Endothelial cell (in vitro differentiated cells): ENCODE measurements around the gene CFAP99. TPM values are rescaled to one million over a fixed set of nuclear protein-coding genes. Genes with fewer than 3 reads are reported as not detected.
A peak's percentile ranks its signal among the peaks of the same experiment; 100 is the strongest.

Experiments used
- DNase-seq: peaks from one replicate; pipeline ENCODE4 v3.0.0; 2021; ENCODE audit warnings: low spot score
- H3K27ac Mint-ChIP-seq: one replicate; pipeline ENCODE4 v1.8.0; 2021; ENCODE audit warnings: mixed read lengths, inconsistent platforms; ENCODE audit not compliant: unreplicated experiment
- H3K27me3 Mint-ChIP-seq: one replicate; pipeline ENCODE4 v1.8.0; 2021; ENCODE audit warnings: mild to moderate bottlenecking, moderate library complexity, mixed read lengths, inconsistent platforms; ENCODE audit not compliant: unreplicated experiment
- H3K36me3 Mint-ChIP-seq: one replicate; pipeline ENCODE4 v1.8.0; 2021; ENCODE audit warnings: mild to moderate bottlenecking, low read depth, mixed read lengths, inconsistent platforms; ENCODE audit not compliant: unreplicated experiment
- H3K4me1 Mint-ChIP-seq: one replicate; pipeline ENCODE4 v1.8.0; 2021; ENCODE audit warnings: mild to moderate bottlenecking, mixed read lengths, inconsistent platforms; ENCODE audit not compliant: unreplicated experiment
- H3K4me3 Mint-ChIP-seq: one replicate; pipeline ENCODE4 v1.8.0; 2021; ENCODE audit warnings: mild to moderate bottlenecking, mixed read lengths, inconsistent platforms; ENCODE audit not compliant: unreplicated experiment
- H3K9me3 Mint-ChIP-seq: one replicate; pipeline ENCODE4 v1.8.0; 2021; ENCODE audit warnings: mixed read lengths, inconsistent platforms; ENCODE audit not compliant: unreplicated experiment
- CTCF ChIP-seq: fragments of 200-600 bp; sonication (generic); IDR thresholded peaks from one replicate; pipeline ENCODE4 v1.5.0; 2021; ENCODE audit warnings: antibody characterized with exemption; ENCODE audit not compliant: unreplicated experiment
- total RNA-seq: library from RNA; stranded (reverse); fragmentation: NEBNext Ultra II Directional; extraction: Animal tissue kit (Norgen Biotek cat#: 25700); gene quantifications from one replicate; pipeline ENCODE4 v1.2.1, GENCODE V29; 2021; ENCODE audit not compliant: unreplicated experiment

The CFAP99 gene
- total RNA-seq, 1 donor from 2014 or later: not detected

GRCh38 chr4:2412885-2413716 lies 5.7 kb upstream of the CFAP99 start:
- Mint-ChIP-seq H3K4me3 (peak overlapping the region; percentile 72), H3K36me3 (peaks cover 4% of the 10 kb centered on the region), H3K27me3 (peaks cover 18% of the 10 kb centered on the region), H3K9me3 (no peaks in the 10 kb centered on the region), H3K27ac (peak overlapping the region; percentile 15), H3K4me1 (peaks cover 20% of the 10 kb centered on the region)
- peak; percentile 61 for DNase-seq
- no peak for TF ChIP-seq CTCF

- peaks cover 20% of the 10 kb centered on the region for H3K4me1 Mint-ChIP-seq
- peaks cover 4% of the 10 kb centered on the region for H3K36me3 Mint-ChIP-seq
- no peak for TF ChIP-seq CTCF
- no peak overlapping the region for H3K4me3 Mint-ChIP-seq
- no peaks in the 10 kb centered on the region for H3K9me3 Mint-ChIP-seq
- no peak for DNase-seq
- H3K27ac Mint-ChIP-seq: no peak overlapping the region
- H3K27me3 Mint-ChIP-seq: peaks cover 18% of the 10 kb centered on the region
Observed at GRCh38 chr4:2413821-2414610, 4.7 kb upstream of the CFAP99 start.

- Mint-ChIP-seq H3K9me3 (no peaks in the 10 kb centered on the region), H3K4me1 (peaks cover 32% of the 10 kb centered on the region), H3K36me3 (peaks cover 11% of the 10 kb centered on the region), H3K27me3 (peaks cover 26% of the 10 kb centered on the region), H3K4me3 (peak overlapping the region; percentile 2), H3K27ac (no peak overlapping the region)
- DNase-seq: no peak
- no peak for TF ChIP-seq CTCF
Observed at GRCh38 chr4:2415213-2415612, 3.5 kb upstream of the CFAP99 start.

- H3K36me3 Mint-ChIP-seq: peaks cover 11% of the 10 kb centered on the region
- peaks cover 32% of the 10 kb centered on the region for H3K27me3 Mint-ChIP-seq
- no peak for TF ChIP-seq CTCF
- H3K9me3 Mint-ChIP-seq: no peaks in the 10 kb centered on the region
- H3K4me1 Mint-ChIP-seq: peaks cover 32% of the 10 kb centered on the region
- no peak for DNase-seq
- no peak overlapping the region for H3K27ac Mint-ChIP-seq
- peak overlapping the region; percentile 47 for H3K4me3 Mint-ChIP-seq
Observed at GRCh38 chr4:2415881-2416563, 2.7 kb upstream of the CFAP99 start.
